Measurements from ENCODE around the gene IGF2BP1. TPM values are rescaled to one million over a fixed set of nuclear protein-coding genes. Genes with fewer than 3 reads are reported as not detected.

The IGF2BP1 gene
- total RNA-seq, 2 donors from 2014 or later = not detected

GRCh38 chr17:49054342-49055092, 57.3 kb downstream of the IGF2BP1 start:
- TF ChIP-seq, protein P1, sequence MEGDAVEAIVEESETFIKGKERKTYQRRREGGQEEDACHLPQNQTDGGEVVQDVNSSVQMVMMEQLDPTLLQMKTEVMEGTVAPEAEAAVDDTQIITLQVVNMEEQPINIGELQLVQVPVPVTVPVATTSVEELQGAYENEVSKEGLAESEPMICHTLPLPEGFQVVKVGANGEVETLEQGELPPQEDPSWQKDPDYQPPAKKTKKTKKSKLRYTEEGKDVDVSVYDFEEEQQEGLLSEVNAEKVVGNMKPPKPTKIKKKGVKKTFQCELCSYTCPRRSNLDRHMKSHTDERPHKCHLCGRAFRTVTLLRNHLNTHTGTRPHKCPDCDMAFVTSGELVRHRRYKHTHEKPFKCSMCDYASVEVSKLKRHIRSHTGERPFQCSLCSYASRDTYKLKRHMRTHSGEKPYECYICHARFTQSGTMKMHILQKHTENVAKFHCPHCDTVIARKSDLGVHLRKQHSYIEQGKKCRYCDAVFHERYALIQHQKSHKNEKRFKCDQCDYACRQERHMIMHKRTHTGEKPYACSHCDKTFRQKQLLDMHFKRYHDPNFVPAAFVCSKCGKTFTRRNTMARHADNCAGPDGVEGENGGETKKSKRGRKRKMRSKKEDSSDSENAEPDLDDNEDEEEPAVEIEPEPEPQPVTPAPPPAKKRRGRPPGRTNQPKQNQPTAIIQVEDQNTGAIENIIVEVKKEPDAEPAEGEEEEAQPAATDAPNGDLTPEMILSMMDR (IDR thresholded peaks at IDR 0.05) = no peak
- H3K9me3 ChIP-seq = no peaks in the 10 kb centered on the region
- H3K27me3 ChIP-seq = no peaks in the 10 kb centered on the region
- no peak overlapping the region for H3K4me3 ChIP-seq
- H3K4me1 ChIP-seq = no peaks in the 10 kb centered on the region
- no peak overlapping the region for H3K27ac ChIP-seq
- no peak for DNase-seq (ENCODE audit: low spot score)
- no peaks in the 10 kb centered on the region for H3K36me3 ChIP-seq

DNA sequence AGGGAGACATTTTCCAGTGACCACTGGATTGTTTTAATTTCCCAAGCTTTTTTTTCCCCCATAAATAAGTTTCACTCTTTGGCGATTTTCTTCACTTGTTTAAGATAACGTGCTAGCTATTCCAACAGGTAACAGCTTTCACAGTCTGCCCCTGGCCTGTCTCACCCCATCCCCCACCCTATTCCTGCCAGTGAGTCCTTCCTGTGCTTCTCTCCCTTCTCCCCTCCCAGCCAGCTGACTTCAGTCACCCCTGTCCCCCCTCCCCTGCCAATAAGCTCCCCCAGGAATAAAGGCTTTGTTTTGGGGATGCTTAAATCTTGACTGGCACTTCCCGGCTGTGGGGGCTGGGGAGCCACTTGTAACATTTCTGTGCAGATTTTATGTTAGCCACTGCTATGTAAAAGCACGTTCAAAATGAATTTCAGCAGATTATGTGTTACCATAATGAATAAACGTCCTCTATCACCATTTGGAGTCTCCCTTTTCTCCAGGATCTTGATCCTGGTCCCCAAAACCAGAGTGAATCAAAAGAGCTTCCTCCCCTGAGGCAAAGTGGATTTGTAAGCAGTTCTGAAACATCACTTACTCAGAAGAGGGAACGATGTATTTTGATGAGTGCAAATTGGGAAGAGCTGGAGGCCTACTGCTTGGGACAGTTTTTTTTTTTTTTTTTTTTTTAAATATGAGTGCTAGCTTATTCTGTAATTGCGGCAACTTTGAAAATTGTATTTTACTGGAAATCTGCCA, 58.2 kb downstream of the IGF2BP1 start:
- no peaks in the 10 kb centered on the region for H3K36me3 ChIP-seq
- no peaks in the 10 kb centered on the region for H3K9me3 ChIP-seq
- no peak overlapping the region for H3K27ac ChIP-seq
- TF ChIP-seq, protein P1 (IDR thresholded peaks at IDR 0.05) = no peak
- no peak for DNase-seq (ENCODE audit: low spot score)
- H3K27me3 ChIP-seq = no peaks in the 10 kb centered on the region
- H3K4me3 ChIP-seq = no peak overlapping the region
- H3K4me1 ChIP-seq = no peaks in the 10 kb centered on the region

DNA sequence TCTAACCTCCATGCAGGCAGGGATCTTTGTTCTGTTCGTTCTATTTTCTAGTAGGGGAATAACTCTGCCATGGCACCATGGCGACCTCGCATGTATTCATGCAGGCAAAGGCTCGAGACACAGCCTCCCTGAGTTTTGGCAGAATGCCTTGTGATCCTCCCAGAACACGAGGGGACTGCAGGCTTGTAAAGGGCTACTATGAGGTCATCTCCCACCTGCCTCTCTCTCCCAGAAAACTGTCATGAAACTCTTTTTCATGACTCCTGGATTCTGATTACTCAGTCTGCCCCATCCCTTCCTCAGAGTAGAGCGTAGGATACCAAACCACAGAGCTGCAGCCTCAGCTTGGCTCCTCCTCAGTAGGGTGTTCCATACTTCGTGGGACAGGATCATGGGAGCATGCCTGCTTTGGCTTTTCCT, 64.3 kb downstream of the IGF2BP1 start:
- no peaks in the 10 kb centered on the region for H3K36me3 ChIP-seq
- H3K27me3 ChIP-seq = no peaks in the 10 kb centered on the region
- no peak overlapping the region for H3K4me3 ChIP-seq
- H3K27ac ChIP-seq = no peak overlapping the region
- TF ChIP-seq, protein P1 (IDR thresholded peaks at IDR 0.05) = no peak
- no peaks in the 10 kb centered on the region for H3K9me3 ChIP-seq
- DNase-seq (ENCODE audit: low spot score) = no peak
- no peaks in the 10 kb centered on the region for H3K4me1 ChIP-seq

DNA sequence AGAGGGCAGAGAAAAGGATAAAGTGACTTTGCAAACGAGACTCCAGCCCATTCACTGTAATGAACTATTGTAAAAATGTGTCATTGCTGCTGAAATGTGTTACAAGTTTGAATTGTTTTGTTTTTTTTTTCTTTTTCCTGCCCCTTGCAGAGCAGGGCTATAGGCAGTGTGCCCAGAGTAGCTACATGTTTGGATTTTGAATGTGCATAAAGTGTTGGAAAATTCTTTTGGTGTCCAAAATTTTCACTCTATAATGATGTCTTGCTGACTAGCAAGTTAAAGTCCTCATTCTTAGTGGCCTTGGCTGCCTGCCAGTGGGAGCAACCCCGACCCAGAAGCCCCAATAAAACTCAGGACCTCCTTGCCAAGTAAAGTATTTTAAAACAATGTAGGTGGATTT, 66.5 kb downstream of the IGF2BP1 start:
- Histone ChIP-seq H3K27ac (no peak overlapping the region), H3K4me3 (no peak overlapping the region), H3K4me1 (no peaks in the 10 kb centered on the region), H3K27me3 (no peaks in the 10 kb centered on the region), H3K9me3 (no peaks in the 10 kb centered on the region), H3K36me3 (no peaks in the 10 kb centered on the region)
- TF ChIP-seq, protein P1 (IDR thresholded peaks at IDR 0.05) = no peak
- DNase-seq (ENCODE audit: low spot score) = no peak

DNA sequence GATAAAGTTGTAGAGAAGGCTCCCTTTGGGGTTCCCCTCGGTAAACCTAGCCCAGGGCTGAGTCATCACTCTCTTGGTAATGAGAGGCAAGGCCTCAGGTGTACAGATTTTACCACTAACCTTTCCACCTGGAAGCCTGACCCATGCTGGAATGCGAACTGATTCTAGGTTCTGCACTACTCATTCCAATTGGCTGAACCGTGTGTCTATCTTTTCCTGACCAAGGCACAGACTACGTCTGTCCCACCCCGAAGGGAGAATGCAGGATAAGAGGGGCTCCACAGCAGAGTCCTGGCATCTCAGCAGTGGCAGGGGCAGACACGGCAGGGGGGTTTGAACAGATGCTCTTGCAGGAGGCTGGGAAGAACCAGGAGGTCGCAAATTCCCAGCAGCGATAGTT, 70.0 kb downstream of the IGF2BP1 start:
- no peaks in the 10 kb centered on the region for H3K4me1 ChIP-seq
- H3K36me3 ChIP-seq = no peaks in the 10 kb centered on the region
- DNase-seq (ENCODE audit: low spot score) = no peak
- TF ChIP-seq, protein P1 (IDR thresholded peaks at IDR 0.05) = no peak
- H3K27me3 ChIP-seq = no peaks in the 10 kb centered on the region
- no peak overlapping the region for H3K27ac ChIP-seq
- H3K4me3 ChIP-seq = no peak overlapping the region
- H3K9me3 ChIP-seq = no peaks in the 10 kb centered on the region
